ENCODE data around the gene RABL3.
A peak's percentile ranks its signal among the peaks of the same experiment; 100 is the strongest.
"Not testable (repeated sequence)": the region's sequence is repeated elsewhere in the genome, so short reads cannot be mapped to it uniquely, and the experiment has no call there.

The RABL3 gene

GRCh38 chr3:120743556-120744195 is 1.4 kb upstream of the RABL3 start:
- DNase-seq (ENCODE audit: low spot score) = peak; percentile 16

DNA sequence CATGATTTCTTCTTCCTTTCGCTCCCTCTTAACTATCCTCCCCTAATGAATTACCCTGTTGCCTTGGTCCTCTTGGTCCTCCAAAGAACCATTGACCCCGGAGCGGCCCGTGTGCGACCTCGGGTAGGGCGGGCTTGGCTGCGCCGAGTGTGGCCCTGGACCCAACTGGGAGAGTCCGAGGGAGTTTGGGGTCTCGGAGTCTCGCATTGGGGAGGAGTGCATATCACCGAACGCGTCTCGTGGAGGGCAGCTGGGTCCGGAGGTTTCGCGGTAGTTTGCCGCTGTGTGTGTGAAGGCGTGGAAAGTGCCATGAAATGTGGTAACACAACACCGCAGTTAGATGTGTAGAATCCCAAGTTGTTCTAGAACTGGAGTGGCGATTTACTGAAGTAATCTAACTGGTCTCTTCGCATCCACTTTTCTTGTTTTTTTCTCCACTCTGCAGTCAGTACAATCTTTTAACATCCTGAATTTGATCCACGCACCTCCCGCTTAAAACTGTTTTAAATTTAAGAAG is 591 bp upstream of the RABL3 start:
- DNase-seq (ENCODE audit: low spot score) = peak; percentile 8

DNA sequence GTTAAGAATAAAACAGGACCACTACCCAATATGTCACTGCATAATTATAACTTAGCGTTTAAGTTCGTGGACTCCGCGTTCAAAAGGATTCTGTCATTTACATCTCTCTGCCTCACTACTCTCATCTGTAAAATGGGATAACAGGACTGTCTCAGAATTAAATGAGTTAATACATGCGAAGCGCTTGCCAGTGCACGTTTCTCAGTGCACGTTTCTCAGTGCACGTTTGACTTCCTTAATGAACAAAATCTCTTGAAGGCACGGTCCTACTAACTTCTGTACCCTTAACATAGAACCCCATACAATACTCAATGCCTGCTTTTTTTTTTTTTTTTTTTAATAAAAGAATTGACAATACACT is 499 bp downstream of the RABL3 start:
- peak; percentile 26 for DNase-seq (ENCODE audit: low spot score)

DNA sequence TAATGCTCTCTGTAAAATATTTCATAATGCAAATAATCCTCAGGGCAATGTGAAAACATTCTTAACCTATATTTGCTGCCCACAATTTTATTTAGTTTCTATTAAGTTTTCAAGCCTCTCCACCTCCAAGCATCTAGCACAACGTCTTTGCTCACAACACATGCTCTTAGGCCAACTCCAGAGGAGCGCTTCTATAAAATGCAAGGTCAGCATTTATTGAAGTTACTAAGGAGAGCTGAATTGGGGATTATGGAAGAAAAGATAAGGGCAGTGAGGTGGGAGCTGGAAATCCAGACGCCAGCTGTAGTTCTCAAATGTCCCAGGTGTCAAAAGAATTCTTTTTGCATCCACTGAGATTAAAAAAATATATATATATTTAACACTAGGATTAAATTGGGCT is 996 bp downstream of the RABL3 start:
- no peak for DNase-seq (ENCODE audit: low spot score)

- not testable (repeated sequence) for DNase-seq (ENCODE audit: low spot score)
Observed at GRCh38 chr3:120738006-120738405, 4.3 kb downstream of the RABL3 start.

DNA sequence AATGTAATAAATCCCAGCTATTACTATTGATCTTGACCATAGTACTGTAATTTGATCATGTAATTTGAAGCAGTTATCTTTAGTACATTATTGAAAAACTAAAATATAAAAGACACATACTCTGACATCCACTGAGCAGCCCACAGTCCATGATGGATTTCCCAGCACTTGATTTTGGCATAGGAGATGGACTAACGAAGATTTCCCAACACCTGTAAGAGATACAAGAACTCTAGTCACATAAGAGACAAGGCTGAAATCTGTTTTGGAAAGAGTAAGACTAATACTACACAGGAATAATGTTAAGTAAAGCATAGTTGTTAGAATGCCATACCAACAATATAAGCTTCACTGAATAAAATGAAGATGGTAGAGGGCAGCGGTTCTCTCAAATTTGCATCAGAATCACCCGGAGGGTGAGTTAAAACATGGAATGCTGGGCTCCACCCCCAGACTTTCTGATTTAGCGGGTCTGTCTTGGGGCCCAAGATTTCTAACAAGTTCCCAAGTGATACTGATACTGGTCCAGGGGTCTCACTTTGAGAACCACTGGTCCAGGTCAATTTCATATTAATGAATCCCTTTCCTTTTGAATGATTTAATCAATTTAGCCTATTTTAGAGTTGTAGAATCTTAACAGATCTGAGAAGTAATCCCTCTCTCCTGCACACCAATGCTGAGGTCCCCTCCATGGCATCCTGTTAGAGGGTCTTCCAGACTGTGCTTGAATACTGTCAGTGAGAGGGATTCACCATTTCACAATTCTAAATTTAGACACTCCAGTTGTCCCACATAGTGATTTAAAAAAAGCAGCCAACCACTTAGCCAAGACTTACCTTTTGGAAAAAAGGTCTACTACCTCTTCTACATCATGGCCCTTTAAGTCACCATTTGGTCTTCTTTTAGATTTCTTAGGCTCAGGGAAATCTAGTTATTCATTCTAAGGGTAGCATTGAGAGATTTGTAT is 11.5 kb downstream of the RABL3 start:
- DNase-seq (ENCODE audit: low spot score) = no peak

- no peak for DNase-seq (ENCODE audit: low spot score)
Observed at GRCh38 chr3:120726791-120727190, 15.5 kb downstream of the RABL3 start.

DNA sequence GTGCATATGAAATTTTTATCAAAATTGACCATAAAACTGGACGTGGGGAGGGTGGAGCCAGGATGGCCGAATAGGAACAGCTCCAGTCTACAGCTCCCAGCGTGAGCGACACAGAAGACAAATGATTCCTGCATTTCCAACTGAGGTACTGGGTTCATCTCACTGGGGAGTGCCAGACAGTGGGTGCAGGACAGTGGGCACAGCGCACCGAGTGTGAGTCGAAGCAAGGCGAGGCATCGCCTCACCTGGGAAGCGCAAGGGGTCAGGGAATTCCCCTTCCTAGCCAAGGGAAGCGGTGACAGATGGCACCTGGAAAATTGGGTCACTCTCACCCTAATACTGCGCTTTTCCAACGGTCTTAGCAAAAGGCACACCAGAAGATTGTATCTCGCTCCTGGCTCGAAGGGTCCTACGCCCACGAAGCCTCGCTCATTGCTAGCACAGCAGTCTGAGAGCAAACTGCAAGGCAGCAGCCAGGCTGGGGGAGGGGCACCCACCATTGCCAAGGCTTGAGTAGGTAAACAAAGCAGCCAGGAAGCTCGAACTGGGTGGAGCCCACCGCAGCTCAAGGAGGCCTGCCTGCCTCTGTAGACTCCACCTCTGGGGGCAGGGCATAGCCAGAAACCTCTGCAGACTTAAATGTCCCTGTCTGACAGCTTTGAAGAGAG is 23.0 kb downstream of the RABL3 start:
- not testable (repeated sequence) for DNase-seq (ENCODE audit: low spot score)

- no peak for DNase-seq (ENCODE audit: low spot score)
Observed at GRCh38 chr3:120713262-120713661, 29.1 kb downstream of the RABL3 start.

GRCh38 chr3:120710369-120710768 is 31.9 kb downstream of the RABL3 start:
- DNase-seq (ENCODE audit: low spot score) = no peak

GRCh38 chr3:120708408-120708807 is 33.9 kb downstream of the RABL3 start:
- DNase-seq (ENCODE audit: low spot score) = no peak

- no peak for DNase-seq (ENCODE audit: low spot score)
Observed at GRCh38 chr3:120706950-120707349, 35.4 kb downstream of the RABL3 start.

DNA sequence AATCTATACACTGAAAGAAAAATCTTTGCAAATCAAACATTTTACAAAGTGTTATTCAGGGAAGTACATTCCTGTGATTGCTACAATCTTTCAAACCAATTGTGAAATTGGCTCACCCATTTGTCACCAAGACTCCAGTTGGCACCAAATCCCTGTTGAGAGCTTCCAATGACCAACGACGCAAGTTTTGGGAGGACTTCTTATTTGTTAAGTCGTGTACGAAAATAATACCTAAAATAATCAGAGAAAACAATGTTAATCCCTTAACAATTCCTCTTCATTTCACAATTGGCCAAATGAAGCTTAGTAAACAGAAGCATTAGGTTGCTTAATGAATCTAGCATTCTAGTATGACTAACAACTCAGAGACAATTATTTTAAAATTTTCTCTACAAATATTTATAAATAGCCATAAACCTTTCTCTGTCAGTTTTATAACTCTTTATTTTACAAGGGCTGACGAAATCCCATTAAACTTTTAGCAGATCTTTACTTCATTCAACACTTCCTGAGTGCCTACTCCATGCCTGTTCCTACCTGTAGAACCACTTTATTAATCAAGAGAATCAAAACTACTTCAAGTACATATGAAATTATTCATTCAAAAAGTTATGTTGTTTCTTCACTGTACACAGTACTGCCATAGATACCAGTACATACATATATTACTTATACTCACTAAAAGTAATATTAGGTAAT is 36.3 kb downstream of the RABL3 start:
- DNase-seq (ENCODE audit: low spot score) = no peak

DNA sequence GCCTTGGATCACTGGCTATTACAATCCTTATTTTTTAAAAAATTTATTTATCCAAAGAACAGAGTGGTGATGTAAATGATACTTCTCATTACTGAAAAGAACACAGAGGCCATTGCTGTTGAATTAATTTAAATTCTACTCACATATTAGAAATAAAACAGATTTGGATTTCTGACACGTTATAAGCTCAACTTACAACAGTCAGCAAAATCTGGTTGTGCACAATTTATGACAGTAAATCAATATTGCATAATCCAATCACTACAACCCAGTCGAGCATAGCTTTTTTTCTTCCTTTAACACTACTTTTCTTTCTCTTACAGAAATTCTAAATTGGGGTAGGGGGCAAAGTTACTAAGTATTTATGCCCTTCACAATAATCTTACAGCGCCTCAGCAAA is 43.0 kb downstream of the RABL3 start:
- DNase-seq (ENCODE audit: low spot score) = no peak

GRCh38 chr3:120693439-120694171 is 48.7 kb downstream of the RABL3 start:
- DNase-seq (ENCODE audit: low spot score) = peak; percentile 66

- no peak for DNase-seq (ENCODE audit: low spot score)
Observed at GRCh38 chr3:120689395-120689794, 52.9 kb downstream of the RABL3 start.

DNA sequence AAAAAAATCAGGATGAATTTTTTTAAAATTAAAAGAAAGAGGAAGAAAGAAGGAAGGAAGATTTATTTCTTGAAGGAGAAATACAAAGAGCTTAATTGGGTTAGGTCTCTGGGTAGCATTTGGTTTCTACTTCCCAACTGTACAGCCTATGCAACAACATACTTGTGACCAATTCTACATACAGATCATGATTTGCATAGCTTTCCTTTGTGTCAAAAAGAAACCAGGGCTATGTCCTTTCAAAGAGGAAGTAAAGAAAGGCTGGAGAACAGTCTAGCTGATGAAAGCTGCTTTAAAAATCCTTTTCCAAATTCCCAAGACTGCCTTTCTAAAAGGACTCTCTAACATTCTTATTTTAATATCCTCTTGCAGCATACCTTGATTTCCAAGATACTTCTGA is 54.2 kb downstream of the RABL3 start:
- no peak for DNase-seq (ENCODE audit: low spot score)

DNA sequence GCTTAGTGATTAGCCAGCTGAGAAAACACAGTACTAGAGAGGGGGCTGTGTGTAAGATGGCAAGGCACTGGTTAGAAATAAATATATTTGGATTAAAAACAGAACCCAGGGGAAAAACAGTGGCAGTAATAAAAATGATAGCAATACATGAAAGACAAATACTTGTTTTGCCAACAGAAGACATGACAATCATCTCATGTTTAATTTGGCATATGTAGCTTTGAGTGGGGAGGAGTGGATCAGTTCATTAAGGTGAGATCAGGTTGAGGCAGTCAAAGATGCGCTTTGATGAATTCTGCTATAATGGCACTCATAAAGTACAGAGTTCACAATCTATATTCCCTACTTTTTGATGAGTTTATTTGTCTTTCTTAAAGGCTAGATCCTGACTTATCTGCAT is 56.9 kb downstream of the RABL3 start:
- no peak for DNase-seq (ENCODE audit: low spot score)

DNA sequence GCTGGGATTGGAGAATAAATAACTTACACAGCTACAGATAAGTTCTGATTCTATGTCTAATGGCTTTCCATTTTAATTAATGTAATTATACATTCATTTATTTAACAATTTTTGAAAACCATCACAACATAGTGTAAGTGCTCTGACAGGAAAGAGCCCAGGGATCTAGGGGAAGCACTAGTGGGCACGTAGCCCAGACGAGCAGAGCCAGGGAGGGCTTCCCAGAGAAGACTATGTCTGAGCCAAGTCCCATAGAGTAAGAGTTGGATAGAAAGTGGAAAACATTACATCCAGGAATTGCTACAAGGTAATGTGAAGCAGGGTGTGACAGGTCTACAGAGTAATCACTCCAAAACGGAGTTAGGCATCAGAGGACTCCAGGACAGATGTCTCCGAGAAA is 57.4 kb downstream of the RABL3 start:
- no peak for DNase-seq (ENCODE audit: low spot score)

- DNase-seq (ENCODE audit: low spot score) = no peak
Observed at GRCh38 chr3:120683671-120684301, 58.5 kb downstream of the RABL3 start.

DNA sequence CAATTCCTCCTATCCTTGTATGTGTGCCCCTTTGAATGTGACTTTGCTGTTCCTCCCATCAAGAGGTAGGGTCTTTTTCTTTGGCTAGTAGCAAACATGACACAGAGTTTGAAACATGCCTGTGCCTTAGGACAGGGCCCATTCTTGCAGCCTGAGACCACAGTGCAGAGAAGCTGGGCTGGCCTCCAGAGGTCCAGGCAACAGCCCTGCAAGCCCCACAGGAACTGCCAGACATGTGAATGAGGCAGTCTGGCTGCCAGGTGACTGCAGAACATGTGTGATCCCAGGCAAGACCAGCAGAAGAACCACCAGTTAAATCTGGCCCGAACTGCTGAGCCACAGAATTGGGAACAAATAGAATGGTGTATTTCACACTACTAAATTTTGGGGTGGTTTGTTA is 59.1 kb downstream of the RABL3 start:
- DNase-seq (ENCODE audit: low spot score) = no peak
